GM18511 (cell line): ENCODE measurements around the gene IGFBPL1.
A peak's percentile ranks its signal among the peaks of the same experiment; 100 is the strongest.

Source experiments
- ATAC-seq: cut with Tn5 transposase; IDR thresholded peaks from one replicate; pipeline ENCODE4 v1.9.1; 2021; ENCODE audit warnings: mild to moderate bottlenecking, moderate library complexity; ENCODE audit not compliant: unreplicated experiment

IGFBPL1 gene

DNA sequence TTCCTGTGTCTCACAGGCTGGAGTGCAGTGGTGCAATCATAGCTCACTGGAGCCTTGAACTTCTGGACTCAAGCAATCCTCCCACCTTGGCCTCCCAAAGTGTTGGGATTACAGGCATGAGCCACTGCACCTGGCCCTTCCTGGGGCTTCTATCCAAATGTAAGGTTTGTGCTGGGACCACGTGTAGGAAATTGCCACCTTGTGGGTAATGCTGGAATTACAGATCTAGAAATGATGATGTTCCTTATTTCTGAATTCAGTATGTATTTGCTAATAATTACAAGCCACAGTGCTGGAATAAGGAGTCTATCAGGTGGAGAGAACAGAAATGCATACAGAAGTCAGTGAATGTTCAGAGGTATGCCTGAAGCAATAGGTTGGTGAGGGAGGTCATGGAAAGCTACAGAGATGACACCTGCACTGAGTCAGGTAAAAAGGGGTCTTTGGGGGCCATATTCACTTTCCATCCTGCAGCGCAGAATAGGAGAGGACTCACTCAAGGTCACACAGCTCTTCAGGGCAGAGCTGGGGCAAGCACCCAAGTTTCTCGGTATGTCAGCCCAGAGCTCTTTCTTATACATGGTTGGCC is 8.8 kb upstream of the IGFBPL1 start:
- peak; percentile 43 for ATAC-seq

- no peak for ATAC-seq
Observed at GRCh38 chr9:38431116-38431515, 6.9 kb upstream of the IGFBPL1 start.

GRCh38 chr9:38428062-38428461 is 3.8 kb upstream of the IGFBPL1 start:
- ATAC-seq, result no peak

- no peak for ATAC-seq
Observed at GRCh38 chr9:38424918-38425317, 664 bp upstream of the IGFBPL1 start.

DNA sequence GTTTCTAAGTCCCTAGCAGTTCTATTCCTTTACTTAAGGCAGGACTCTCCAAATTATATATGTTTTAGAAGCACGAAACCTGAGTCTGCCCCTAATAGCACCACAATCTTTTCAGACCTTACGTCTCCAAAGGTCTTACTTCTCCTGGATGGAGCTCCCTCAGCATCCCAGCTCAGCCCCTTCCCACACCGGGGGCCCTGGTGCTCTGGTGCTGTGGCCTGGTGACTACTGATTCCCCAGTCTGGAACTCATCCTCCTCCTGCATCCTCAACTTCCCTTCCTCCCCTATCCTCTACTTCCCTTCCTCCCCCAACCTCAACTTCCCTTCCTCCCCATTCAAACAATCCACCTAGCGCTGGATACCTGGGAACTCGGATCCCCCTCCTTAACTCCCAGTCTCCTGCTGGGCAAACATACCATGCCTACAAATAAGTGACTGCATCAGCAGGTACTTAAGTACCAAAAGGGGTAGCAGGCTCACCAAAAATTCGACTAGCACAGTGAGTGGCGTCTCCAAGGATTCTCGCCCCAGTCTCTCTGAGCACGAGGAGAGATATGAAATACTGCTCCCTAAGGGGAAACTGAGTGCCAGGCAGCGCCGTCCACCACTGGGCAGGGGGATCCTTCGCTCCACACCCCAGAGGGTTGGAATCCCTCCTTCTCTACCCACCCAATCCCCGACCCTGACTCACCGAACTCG is 831 bp downstream of the IGFBPL1 start:
- ATAC-seq, result no peak

- ATAC-seq, result no peak
Observed at GRCh38 chr9:38422555-38423260, 1.5 kb downstream of the IGFBPL1 start.

DNA sequence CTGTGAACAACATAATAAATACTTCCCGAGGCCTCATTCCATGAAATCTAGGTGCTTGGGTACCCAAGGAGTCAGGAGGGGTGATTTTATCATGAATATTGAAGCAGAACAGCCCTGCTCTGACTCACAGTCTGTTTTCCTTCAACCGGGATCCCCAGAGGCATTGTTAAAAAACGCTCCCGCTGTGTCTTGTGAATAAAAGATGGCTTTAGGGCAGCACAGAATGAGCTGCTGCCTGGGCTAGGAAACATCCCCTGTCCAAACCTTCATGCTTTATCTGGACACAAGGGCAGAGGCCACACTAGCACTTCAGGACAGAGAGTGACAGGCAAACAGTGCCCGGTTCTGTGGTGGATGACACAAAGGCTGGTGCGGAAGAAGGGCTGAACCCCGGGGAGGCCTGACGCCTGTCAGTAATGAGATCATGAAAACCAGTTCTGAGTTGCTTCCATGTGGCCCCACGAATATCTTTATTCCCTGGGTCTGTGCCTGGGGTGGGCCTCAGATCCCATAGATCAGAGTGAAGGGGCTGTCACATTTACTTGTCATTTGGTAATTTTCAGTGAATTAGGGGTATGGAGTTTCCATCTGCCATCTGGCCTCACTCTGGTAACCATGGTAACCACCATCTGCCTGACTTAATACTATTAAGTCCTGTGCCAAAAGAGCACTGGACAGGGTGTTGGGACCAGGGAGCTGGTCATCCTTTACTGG is 2.6 kb downstream of the IGFBPL1 start:
- ATAC-seq, result no peak

GRCh38 chr9:38419181-38419580 is 5.1 kb downstream of the IGFBPL1 start:
- ATAC-seq, result no peak

- ATAC-seq, result no peak
Observed at GRCh38 chr9:38418366-38418765, 5.9 kb downstream of the IGFBPL1 start.

GRCh38 chr9:38417003-38417945 is 7.0 kb downstream of the IGFBPL1 start:
- peak; percentile 71 for ATAC-seq

DNA sequence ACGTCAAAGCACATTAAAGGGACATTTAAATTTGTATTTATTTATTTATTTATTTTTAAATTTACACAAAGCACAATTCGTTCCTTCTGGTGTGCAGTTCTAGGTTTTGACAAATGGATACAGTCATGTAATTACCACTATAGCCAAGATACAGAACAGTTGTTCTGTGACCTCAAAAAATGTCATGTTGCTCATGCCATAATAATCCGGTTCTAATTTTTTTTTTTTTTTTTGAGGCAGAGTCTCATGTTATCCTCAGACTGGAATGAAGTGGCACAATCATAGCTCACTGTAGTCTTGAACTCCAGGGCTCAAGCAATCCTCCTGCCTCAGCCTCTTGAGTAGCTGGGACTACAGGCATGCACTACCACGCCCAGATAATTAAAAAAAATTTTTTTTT is 7.8 kb downstream of the IGFBPL1 start:
- ATAC-seq, result no peak

- ATAC-seq, result no peak
Observed at GRCh38 chr9:38415856-38416255, 8.4 kb downstream of the IGFBPL1 start.

GRCh38 chr9:38414040-38414723 is 10.1 kb downstream of the IGFBPL1 start:
- ATAC-seq, result no peak

DNA sequence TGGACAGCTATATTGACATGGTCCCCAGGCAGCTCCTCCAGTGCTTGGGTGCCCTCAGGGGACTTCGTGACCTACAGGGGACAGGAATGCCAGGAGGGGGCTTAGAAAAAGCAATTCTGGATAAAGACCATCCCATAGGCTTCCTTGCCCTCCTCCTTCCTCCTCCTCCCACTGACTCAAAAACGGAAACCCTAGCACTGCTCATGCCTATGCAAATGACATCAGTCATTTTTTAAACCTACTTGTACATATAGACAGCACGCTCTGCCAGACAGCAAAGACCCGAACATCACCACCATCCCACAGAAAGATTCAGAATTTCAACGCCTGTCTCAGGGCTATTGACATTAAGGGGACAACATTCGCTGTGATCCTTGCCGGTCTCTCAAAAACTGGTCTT is 11.0 kb downstream of the IGFBPL1 start:
- ATAC-seq, result no peak

GRCh38 chr9:38412751-38413150 is 11.5 kb downstream of the IGFBPL1 start:
- ATAC-seq, result no peak

GRCh38 chr9:38408719-38409118 is 15.5 kb downstream of the IGFBPL1 start:
- peak; percentile 68 for ATAC-seq

DNA sequence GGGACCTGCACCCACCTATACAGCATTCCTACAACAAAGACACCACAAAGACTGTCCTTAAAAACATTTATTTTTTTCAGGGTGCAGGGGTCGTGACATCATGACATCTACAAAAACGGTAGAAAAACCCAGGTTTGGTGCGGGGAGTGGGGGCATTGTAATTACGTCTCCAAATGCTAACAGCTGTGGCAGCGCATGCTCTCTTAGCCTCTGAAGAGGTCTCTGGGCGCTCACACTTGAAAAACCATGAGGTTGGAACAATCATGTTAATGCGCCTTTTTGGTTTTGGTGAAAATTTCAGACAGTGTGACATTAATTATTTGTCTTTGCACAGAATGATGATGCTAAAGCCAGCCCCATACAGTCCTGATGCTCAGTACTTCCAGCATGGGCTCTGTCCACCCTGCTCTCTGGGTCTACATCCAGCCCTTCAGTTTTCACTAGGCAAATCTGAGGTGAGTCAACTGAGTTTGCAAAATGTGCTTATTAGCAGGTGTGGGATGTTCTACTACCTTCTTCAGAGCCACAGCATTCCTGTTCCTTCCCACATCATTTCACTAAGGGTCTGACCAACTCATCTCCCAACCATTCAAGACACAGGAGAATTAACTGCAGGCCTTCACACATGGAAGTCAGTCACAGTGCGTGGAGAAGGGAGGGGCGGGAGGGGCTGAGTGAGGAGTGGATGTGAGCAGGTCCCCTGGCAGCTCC is 17.6 kb downstream of the IGFBPL1 start:
- ATAC-seq, result no peak

GRCh38 chr9:38405785-38406184 is 18.5 kb downstream of the IGFBPL1 start:
- no peak for ATAC-seq

- ATAC-seq, result no peak
Observed at GRCh38 chr9:38404314-38404713, 19.9 kb downstream of the IGFBPL1 start.
